ENCODE measurements around the gene TNPO1. TPM values are rescaled to one million over a fixed set of nuclear protein-coding genes. Genes with fewer than 3 reads are reported as not detected.

The TNPO1 gene
- total and polyA plus RNA-seq, 2 of the 8 experiments (the other 6 are each of a cell fraction or from before 2014, with no cell fraction given), result 38.5 to 211 TPM

DNA sequence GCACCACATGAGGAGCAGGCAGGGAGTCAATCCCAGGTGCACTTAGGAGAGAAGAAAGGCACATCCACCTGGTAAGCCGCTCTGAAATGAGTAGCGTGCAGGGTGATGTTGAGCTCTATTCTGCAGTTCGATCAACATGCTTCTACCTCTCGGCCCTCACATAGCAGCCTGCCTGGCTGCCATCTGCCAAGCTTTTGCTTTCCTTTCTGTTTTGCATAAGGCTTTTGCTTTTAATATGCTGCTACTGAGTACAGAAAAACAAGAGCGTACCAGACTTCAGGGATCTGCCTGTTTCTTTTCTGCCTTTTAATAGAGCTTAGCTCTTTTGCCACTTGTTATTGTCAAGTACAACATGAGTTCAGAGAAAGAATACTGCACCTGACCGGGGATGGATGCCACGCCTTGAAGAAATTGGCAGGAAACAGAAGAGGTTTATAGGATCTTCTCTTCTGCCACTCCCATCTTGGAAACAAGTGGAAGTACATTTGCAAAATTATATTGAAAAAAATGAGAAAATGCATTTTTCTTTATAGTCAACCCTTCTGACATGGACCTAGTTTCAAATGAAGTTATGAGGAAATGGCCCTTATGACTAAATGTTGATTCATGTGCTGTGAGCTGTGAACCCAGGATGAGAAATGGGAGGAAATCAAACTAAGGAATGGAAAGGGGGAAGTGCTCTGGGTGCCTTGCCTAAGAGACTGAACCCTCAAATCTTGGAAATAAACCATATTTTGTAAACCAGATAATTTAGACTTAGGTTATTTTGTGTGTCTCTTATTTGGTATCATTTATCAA, 135.4 kb downstream of the TNPO1 start:
- 0 out of 4 replicates have a peak, but pooled peaks cover 0 to 2% of the 10 kb centered on the region in 2 experiments for H3K79me2 ChIP-seq (ENCODE audit: control insufficient read depth in 1 of 2, insufficient read depth in 2 of 2, low read length in 2 of 2)
- no peak overlapping the region for H2AK5ac ChIP-seq (ENCODE audit: low read depth, low read length)
- no peak overlapping the region for H3K56ac ChIP-seq (replicated peaks; ENCODE audit: insufficient read length, low read depth, low read length)
- FAIRE-seq (no peak), DNase-seq (ENCODE audit: low read depth in 1 of 2, low spot score in 2 of 2) (no peak)
- H4K5ac ChIP-seq (ENCODE audit: insufficient read length, low read depth, low read length), result no peak overlapping the region
- no peak overlapping the region for H2BK20ac ChIP-seq (ENCODE audit: low read length)
- no peaks in the 10 kb centered on the region for H3K9me3 ChIP-seq (ENCODE audit: insufficient read depth in 2 of 2, low read depth in 1 of 2, low read length in 1 of 2)
- H3K4ac ChIP-seq (replicated peaks; ENCODE audit: insufficient read length, low read depth, low read length), result no peak overlapping the region
- no peak overlapping the region for H3K18ac ChIP-seq (ENCODE audit: extremely low read depth, low read length)
- peaks cover 0 to 8% (median 2%) of the 10 kb centered on the region in 4 experiments; a peak in 2 of 7 replicates for H3K4me1 ChIP-seq (replicated peaks in 1 of 4; ENCODE audit: control insufficient read depth in 3 of 4, insufficient read depth in 4 of 4, low read length in 3 of 4)
- H2BK5ac ChIP-seq (ENCODE audit: low read depth, low read length), result no peak overlapping the region
- no peak overlapping the region for H2BK120ac ChIP-seq (replicated peaks; ENCODE audit: low read depth, low read length)
- H3K27ac ChIP-seq (ENCODE audit: low read depth, low read length), result no peak overlapping the region
- H3K27me3 ChIP-seq (replicated peaks in 1 of 4; ENCODE audit: control insufficient read depth in 3 of 4, extremely low read depth in 1 of 4, insufficient read depth in 3 of 4, low read length in 3 of 4), result no peaks in the 10 kb centered on the region; a peak in 1 of 7 replicates
- no peaks in the 10 kb centered on the region for H3K36me3 ChIP-seq (ENCODE audit: control insufficient read depth in 2 of 4, insufficient read depth in 4 of 4, low read length in 3 of 4)
- H2AFZ ChIP-seq (ENCODE audit: low read length), result 0 out of 2 replicates have a peak overlapping the region, but pooled peaks have one; percentile 31
- H2BK15ac ChIP-seq (ENCODE audit: low read length), result no peak overlapping the region
- H3K4me2 ChIP-seq (ENCODE audit: insufficient read depth in 1 of 2, low read depth in 2 of 2, low read length in 2 of 2), result no peak overlapping the region
- H3K23me2 ChIP-seq (ENCODE audit: low read depth, low read length), result peaks cover 5% of the 10 kb centered on the region
- ChIA-PET CTCF (ENCODE audit: partially characterized antibody) (interaction anchor here (1.0 kb wide), 1 partner anchor 16 kb away, joined by 4 read pairs; no protein-coding TSS in a partner anchor), POLR2A (ENCODE audit: partially characterized antibody) (no interaction called here)
- no peak overlapping the region for H4K91ac ChIP-seq (replicated peaks; ENCODE audit: insufficient read length, low read length)
- WGBS, 2 experiments (ENCODE audit: extremely low coverage in 1 of 2, insufficient coverage in 1 of 2, insufficient read length in 1 of 2, insufficient replicate concordance in 2 of 2, low coverage in 1 of 2, low lambda C conversion rate in 2 of 2, missing lambda C conversion rate in 1 of 2), result 94% methylated on average over 7 of the region's 7 CpGs; no CpG with 5 or more reads in 1 of the 2 experiments
- H3K23ac ChIP-seq (ENCODE audit: insufficient read length), result no peak overlapping the region
- H3K79me1 ChIP-seq (ENCODE audit: low read depth, low read length), result no peaks in the 10 kb centered on the region
- no peak overlapping the region for H3K9ac ChIP-seq (replicated peaks in 1 of 4; ENCODE audit: extremely low read depth in 1 of 4, low read depth in 3 of 4, low read length in 3 of 4)
- no peaks in the 10 kb centered on the region for H4K20me1 ChIP-seq (replicated peaks in 1 of 2; ENCODE audit: control insufficient read depth in 1 of 2, insufficient read depth in 2 of 2, low read length in 2 of 2)
- H3K4me3 ChIP-seq (ENCODE audit: extremely low read depth in 1 of 4, insufficient read depth in 2 of 4, low read depth in 3 of 4, low read length in 4 of 4), result no peak overlapping the region
- no peak overlapping the region for H3K14ac ChIP-seq (ENCODE audit: insufficient read length)
- H4K8ac ChIP-seq (ENCODE audit: extremely low read depth, insufficient read depth, low read length), result no peak overlapping the region
- H2BK12ac ChIP-seq (ENCODE audit: low read depth, low read length), result no peak overlapping the region
- TF ChIP-seq POU5F1 (IDR thresholded peaks at IDR 0.05; ENCODE audit: low read depth, low read length) (no peak), ATF2 (IDR thresholded peaks at IDR 0.05; ENCODE audit: low read length) (no peak), CBX8 (IDR thresholded peaks at IDR 0.05; ENCODE audit: borderline replicate concordance, low read depth, low read length) (no peak), E2F6 (IDR thresholded peaks at IDR 0.05) (no peak), SIN3A (conservative IDR thresholded peaks at IDR 0.05 in 1 of 2, IDR thresholded peaks at IDR 0.05 in 1 of 2; ENCODE audit: low read depth in 1 of 2, low read length in 2 of 2) (no peak), JUN (IDR thresholded peaks at IDR 0.05; ENCODE audit: low read depth, low read length) (no peak), POLR2AphosphoS5 (IDR thresholded peaks at IDR 0.05; ENCODE audit: low read depth, low read length) (no peak), NANOG (IDR thresholded peaks at IDR 0.05; ENCODE audit: insufficient read depth, low read depth, low read length, poor library complexity, severe bottlenecking) (no peak)
- TF ChIP-seq, protein P1, sequence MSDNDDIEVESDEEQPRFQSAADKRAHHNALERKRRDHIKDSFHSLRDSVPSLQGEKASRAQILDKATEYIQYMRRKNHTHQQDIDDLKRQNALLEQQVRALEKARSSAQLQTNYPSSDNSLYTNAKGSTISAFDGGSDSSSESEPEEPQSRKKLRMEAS (IDR thresholded peaks at IDR 0.05), result no peak

Measured in H1 (cell line).